ENCODE results near the gene FLT3.

DNA sequence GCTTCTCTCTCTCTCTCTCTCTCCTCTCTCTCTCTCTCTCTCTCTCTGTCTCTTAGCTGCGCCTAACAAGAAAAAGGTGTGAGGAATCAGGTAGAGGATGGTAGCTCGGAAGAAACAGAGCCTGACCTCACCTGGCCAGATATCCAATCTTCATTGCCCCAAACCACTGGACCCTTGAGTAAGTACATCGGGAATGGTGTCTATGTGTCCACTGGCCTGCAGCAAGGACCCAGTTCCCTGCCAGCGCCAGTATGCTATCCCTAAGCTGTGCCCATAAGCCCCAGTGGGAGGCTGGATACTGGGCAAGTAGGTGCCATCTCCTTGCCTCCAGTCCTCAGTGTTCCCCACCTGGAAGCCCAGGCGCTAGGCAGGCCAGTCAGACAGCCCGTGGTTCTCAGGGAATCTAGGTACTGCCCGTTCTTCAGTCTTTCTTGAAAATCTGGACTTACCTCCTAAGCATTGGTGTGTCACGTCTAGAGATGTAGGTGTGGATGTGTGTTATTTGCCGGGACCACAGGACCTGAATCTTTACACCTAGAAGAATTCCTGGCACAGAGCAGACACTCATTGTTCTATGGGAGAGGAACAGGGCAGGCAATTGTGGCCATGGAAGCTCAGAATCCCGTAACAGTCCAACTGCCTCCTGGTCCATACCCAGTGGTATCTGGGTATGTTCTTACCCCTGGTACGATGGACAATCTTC lies 119.2 kb downstream of the FLT3 start:
- TF ChIP-seq, protein P1, sequence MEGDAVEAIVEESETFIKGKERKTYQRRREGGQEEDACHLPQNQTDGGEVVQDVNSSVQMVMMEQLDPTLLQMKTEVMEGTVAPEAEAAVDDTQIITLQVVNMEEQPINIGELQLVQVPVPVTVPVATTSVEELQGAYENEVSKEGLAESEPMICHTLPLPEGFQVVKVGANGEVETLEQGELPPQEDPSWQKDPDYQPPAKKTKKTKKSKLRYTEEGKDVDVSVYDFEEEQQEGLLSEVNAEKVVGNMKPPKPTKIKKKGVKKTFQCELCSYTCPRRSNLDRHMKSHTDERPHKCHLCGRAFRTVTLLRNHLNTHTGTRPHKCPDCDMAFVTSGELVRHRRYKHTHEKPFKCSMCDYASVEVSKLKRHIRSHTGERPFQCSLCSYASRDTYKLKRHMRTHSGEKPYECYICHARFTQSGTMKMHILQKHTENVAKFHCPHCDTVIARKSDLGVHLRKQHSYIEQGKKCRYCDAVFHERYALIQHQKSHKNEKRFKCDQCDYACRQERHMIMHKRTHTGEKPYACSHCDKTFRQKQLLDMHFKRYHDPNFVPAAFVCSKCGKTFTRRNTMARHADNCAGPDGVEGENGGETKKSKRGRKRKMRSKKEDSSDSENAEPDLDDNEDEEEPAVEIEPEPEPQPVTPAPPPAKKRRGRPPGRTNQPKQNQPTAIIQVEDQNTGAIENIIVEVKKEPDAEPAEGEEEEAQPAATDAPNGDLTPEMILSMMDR (IDR thresholded peaks at IDR 0.05): no peak
- no peak for TF ChIP-seq POLR2AphosphoS5 (IDR thresholded peaks at IDR 0.05; ENCODE audit: insufficient read depth in 1 of 2, low read depth in 1 of 2)
